ENCODE results near the gene MAMLD1. TPM values are rescaled to one million over a fixed set of nuclear protein-coding genes. Genes with fewer than 3 reads are reported as not detected.

MAMLD1 gene
- polyA plus RNA-seq, 1 donor (not counting 4 experiments of a cell fraction or from before 2014, with no cell fraction given): 0.98 TPM

DNA sequence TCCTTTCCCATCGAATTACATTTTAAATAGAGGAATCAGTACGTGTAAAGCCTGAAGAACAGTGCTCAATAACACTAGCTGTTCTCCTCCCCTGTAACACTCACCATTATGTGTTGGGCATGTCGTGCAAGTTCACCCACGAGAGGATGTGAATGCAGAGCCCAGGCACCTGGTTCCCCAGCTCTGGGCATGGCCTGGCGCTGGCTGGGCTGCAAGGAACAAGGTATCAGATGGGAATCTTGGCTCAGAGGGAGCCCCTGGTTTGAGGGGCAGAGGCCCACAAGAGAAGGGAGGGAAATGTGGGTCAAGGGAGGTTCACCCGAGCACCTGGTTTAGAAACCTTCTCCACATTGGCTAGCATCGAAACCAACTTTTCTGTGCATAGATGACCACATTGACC lies 163.6 kb downstream of the MAMLD1 start:
- Histone ChIP-seq H3K27ac (ENCODE audit: control insufficient read depth, insufficient read depth, low read length) (no peak overlapping the region), H3K4me2 (ENCODE audit: control insufficient read depth, extremely low read depth, insufficient read depth, low read depth, low read length) (no peak overlapping the region), H3K9me1 (ENCODE audit: control insufficient read depth, extremely low read depth, insufficient read depth, low read length) (no peaks in the 10 kb centered on the region), H3K27me3 (ENCODE audit: control insufficient read depth, extremely low read depth, insufficient read depth, low read length) (no peaks in the 10 kb centered on the region), H3K9me3 (ENCODE audit: control insufficient read depth, low read depth, low read length) (no peaks in the 10 kb centered on the region), H3K36me3 (ENCODE audit: control insufficient read depth in 2 of 2, extremely low read depth in 1 of 2, insufficient read depth in 2 of 2, low read length in 2 of 2) (no peaks in the 10 kb centered on the region), H2AFZ (ENCODE audit: control insufficient read depth, low read length) (no peak overlapping the region), H3K4me1 (ENCODE audit: control insufficient read depth, extremely low read depth, insufficient read depth, low read length) (no peaks in the 10 kb centered on the region), H3K79me2 (ENCODE audit: control insufficient read depth, insufficient read depth, low read length) (no peaks in the 10 kb centered on the region), H3K4me3 (ENCODE audit: control insufficient read depth in 2 of 3, extremely low read depth in 1 of 3, insufficient read depth in 2 of 3, low read depth in 1 of 3, low read length in 3 of 3) (no peak overlapping the region), H3K9ac (ENCODE audit: control insufficient read depth, extremely low read depth, insufficient read depth, low read length) (no peak overlapping the region), H4K20me1 (ENCODE audit: control insufficient read depth, extremely low read depth, insufficient read depth, low read length) (no peaks in the 10 kb centered on the region)
- dilution Hi-C loops (cut with MboI; ENCODE audit: extremely low pct_ligation_motif_present, low sequenced_read_pairs): no loop called here
- no peak for TF ChIP-seq EZH2 (IDR thresholded peaks at IDR 0.05; ENCODE audit: low read length)
- TF ChIP-seq CTCF (optimal IDR thresholded peaks at IDR 0.05 in 1 of 3, IDR thresholded peaks at IDR 0.05 in 1 of 3, conservative IDR thresholded peaks at IDR 0.05 in 1 of 3; ENCODE audit: extremely low read depth in 1 of 3, insufficient read depth in 2 of 3, low read length in 3 of 3): no peak
- DNase-seq (ENCODE audit: low read depth, low spot score) (no peak), FAIRE-seq (no peak)

GRCh38 chrX:150527108-150527507 lies 164.0 kb downstream of the MAMLD1 start:
- H3K27me3 ChIP-seq (ENCODE audit: control insufficient read depth, extremely low read depth, insufficient read depth, low read length): no peaks in the 10 kb centered on the region
- no peaks in the 10 kb centered on the region for H3K9me1 ChIP-seq (ENCODE audit: control insufficient read depth, extremely low read depth, insufficient read depth, low read length)
- no peak overlapping the region for H3K9ac ChIP-seq (ENCODE audit: control insufficient read depth, extremely low read depth, insufficient read depth, low read length)
- FAIRE-seq: no peak
- dilution Hi-C loops (cut with MboI; ENCODE audit: extremely low pct_ligation_motif_present, low sequenced_read_pairs): no loop called here
- no peaks in the 10 kb centered on the region for H3K9me3 ChIP-seq (ENCODE audit: control insufficient read depth, low read depth, low read length)
- H4K20me1 ChIP-seq (ENCODE audit: control insufficient read depth, extremely low read depth, insufficient read depth, low read length): no peaks in the 10 kb centered on the region
- no peaks in the 10 kb centered on the region for H3K79me2 ChIP-seq (ENCODE audit: control insufficient read depth, insufficient read depth, low read length)
- TF ChIP-seq EZH2 (IDR thresholded peaks at IDR 0.05; ENCODE audit: low read length) (no peak), CTCF (optimal IDR thresholded peaks at IDR 0.05 in 1 of 3, IDR thresholded peaks at IDR 0.05 in 1 of 3, conservative IDR thresholded peaks at IDR 0.05 in 1 of 3; ENCODE audit: extremely low read depth in 1 of 3, insufficient read depth in 2 of 3, low read length in 3 of 3) (no peak)
- no peak overlapping the region for H3K27ac ChIP-seq (ENCODE audit: control insufficient read depth, insufficient read depth, low read length)
- DNase-seq (ENCODE audit: low read depth, low spot score): no peak
- no peak overlapping the region for H2AFZ ChIP-seq (ENCODE audit: control insufficient read depth, low read length)
- H3K36me3 ChIP-seq (ENCODE audit: control insufficient read depth in 2 of 2, extremely low read depth in 1 of 2, insufficient read depth in 2 of 2, low read length in 2 of 2): no peaks in the 10 kb centered on the region
- no peak overlapping the region for H3K4me3 ChIP-seq (ENCODE audit: control insufficient read depth in 2 of 3, extremely low read depth in 1 of 3, insufficient read depth in 2 of 3, low read depth in 1 of 3, low read length in 3 of 3)
- H3K4me1 ChIP-seq (ENCODE audit: control insufficient read depth, extremely low read depth, insufficient read depth, low read length): no peaks in the 10 kb centered on the region
- no peak overlapping the region for H3K4me2 ChIP-seq (ENCODE audit: control insufficient read depth, extremely low read depth, insufficient read depth, low read depth, low read length)

Measured in keratinocyte (primary cell).